ENCODE results near the gene ZNF112. TPM values are rescaled to one million over a fixed set of nuclear protein-coding genes. Genes with fewer than 3 reads are reported as not detected.

Gene ZNF112
- total RNA-seq, 1 donor from 2014 or later: 12.3 TPM

DNA sequence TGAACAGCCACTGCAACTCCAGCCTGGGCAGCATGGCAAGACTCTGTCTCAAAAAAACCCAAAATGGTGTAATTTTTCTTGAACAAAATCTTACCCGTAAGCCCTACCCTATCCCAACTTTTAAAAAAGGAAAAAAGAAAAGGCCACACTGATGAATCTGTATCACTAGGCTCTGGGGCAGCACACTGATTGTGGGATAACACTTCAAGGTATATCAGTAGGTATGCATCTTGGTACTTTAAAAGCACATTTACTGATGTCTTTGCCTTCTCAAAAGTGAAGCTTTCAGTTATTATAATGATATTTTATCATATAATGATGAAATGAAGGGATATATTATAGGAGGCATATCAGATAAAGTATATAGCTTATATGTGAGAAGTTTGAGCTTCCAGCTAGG is 24.3 kb downstream of the ZNF112 start:
- no peak for DNase-seq (ENCODE audit: low spot score)
- Mint-ChIP-seq H3K27me3 (ENCODE audit: unreplicated experiment) (peaks cover 2% of the 10 kb centered on the region), H3K36me3 (ENCODE audit: low read depth, unreplicated experiment) (peaks cover 97% of the 10 kb centered on the region), H3K9me3 (ENCODE audit: unreplicated experiment) (peaks cover 54% of the 10 kb centered on the region), H3K4me1 (ENCODE audit: unreplicated experiment) (no peaks in the 10 kb centered on the region), H3K4me3 (ENCODE audit: unreplicated experiment) (no peak overlapping the region), H3K27ac (ENCODE audit: unreplicated experiment) (no peak overlapping the region)
- TF ChIP-seq, protein P1, sequence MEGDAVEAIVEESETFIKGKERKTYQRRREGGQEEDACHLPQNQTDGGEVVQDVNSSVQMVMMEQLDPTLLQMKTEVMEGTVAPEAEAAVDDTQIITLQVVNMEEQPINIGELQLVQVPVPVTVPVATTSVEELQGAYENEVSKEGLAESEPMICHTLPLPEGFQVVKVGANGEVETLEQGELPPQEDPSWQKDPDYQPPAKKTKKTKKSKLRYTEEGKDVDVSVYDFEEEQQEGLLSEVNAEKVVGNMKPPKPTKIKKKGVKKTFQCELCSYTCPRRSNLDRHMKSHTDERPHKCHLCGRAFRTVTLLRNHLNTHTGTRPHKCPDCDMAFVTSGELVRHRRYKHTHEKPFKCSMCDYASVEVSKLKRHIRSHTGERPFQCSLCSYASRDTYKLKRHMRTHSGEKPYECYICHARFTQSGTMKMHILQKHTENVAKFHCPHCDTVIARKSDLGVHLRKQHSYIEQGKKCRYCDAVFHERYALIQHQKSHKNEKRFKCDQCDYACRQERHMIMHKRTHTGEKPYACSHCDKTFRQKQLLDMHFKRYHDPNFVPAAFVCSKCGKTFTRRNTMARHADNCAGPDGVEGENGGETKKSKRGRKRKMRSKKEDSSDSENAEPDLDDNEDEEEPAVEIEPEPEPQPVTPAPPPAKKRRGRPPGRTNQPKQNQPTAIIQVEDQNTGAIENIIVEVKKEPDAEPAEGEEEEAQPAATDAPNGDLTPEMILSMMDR (IDR thresholded peaks at IDR 0.05; ENCODE audit: unreplicated experiment): no peak

DNA sequence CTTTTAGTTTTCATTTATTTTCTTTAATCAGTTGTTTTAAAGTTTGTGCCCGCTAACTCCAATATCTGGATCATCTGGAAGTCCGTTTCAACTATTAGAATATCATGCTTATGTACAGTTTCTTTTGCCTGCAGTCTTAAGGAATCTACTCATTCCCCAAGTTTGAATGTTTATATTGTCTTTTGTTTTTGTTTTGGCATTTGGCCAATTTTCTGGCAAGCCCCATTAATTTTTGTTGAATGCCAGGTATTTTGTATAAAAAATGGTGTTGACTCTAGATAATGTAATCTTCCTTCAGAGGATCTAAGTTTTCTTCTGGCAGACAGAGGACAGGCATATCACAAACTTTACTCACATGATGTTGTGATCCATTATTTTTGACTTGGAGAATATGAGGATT is 40.6 kb downstream of the ZNF112 start:
- Mint-ChIP-seq H3K4me1 (ENCODE audit: unreplicated experiment) (no peaks in the 10 kb centered on the region), H3K27me3 (ENCODE audit: unreplicated experiment) (no peaks in the 10 kb centered on the region), H3K4me3 (ENCODE audit: unreplicated experiment) (no peak overlapping the region), H3K9me3 (ENCODE audit: unreplicated experiment) (peaks cover 9% of the 10 kb centered on the region), H3K36me3 (ENCODE audit: low read depth, unreplicated experiment) (no peaks in the 10 kb centered on the region), H3K27ac (ENCODE audit: unreplicated experiment) (no peak overlapping the region)
- TF ChIP-seq, protein P1 (IDR thresholded peaks at IDR 0.05; ENCODE audit: unreplicated experiment): no peak
- DNase-seq (ENCODE audit: low spot score): no peak

DNA sequence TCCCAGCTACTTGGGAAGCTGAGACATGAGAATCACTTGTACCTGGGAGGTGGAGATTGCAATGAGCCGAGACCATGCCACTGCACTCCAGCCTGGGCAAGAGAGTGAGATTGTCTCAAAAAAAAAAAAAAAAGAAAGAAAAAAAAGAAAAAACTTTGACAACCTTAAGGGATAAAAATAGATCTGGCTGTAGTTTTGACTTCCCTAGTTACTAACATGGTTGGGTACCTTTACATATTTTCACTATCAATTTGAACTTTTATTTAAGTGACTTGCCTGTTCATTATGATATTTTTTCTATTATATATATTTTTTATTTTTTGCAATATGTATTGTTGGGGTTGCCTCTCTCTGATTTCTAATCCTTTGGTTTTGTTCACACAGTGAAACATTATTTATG is 43.2 kb downstream of the ZNF112 start:
- Mint-ChIP-seq H3K36me3 (ENCODE audit: low read depth, unreplicated experiment) (peaks cover 5% of the 10 kb centered on the region), H3K9me3 (ENCODE audit: unreplicated experiment) (peaks cover 15% of the 10 kb centered on the region), H3K27ac (ENCODE audit: unreplicated experiment) (no peak overlapping the region), H3K27me3 (ENCODE audit: unreplicated experiment) (no peaks in the 10 kb centered on the region), H3K4me1 (ENCODE audit: unreplicated experiment) (no peaks in the 10 kb centered on the region), H3K4me3 (ENCODE audit: unreplicated experiment) (no peak overlapping the region)
- no peak for DNase-seq (ENCODE audit: low spot score)
- TF ChIP-seq, protein P1 (IDR thresholded peaks at IDR 0.05; ENCODE audit: unreplicated experiment): no peak

DNA sequence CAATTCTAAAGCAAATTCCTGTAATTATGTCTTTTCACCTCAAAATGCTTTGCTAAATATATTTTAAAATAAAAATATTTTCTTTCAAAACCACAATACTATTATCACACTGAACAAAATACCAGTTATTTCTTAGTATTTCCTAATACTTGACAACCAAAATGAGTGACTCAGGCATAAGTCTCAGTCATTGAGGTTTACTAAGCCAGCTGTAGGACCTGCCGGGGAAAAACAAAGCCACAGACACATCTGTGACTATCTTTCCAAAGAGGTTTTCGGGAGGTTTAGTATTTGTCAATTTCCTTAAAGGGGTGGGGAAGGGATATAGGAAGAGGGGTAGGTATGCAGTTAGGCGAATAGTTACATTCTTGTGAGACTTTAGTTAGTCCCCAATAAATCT is 48.5 kb downstream of the ZNF112 start:
- Mint-ChIP-seq H3K4me3 (ENCODE audit: unreplicated experiment) (no peak overlapping the region), H3K36me3 (ENCODE audit: low read depth, unreplicated experiment) (peaks cover 14% of the 10 kb centered on the region), H3K27me3 (ENCODE audit: unreplicated experiment) (no peaks in the 10 kb centered on the region), H3K9me3 (ENCODE audit: unreplicated experiment) (peaks cover 12% of the 10 kb centered on the region), H3K27ac (ENCODE audit: unreplicated experiment) (no peak overlapping the region), H3K4me1 (ENCODE audit: unreplicated experiment) (peaks cover 3% of the 10 kb centered on the region)
- DNase-seq (ENCODE audit: low spot score): no peak
- TF ChIP-seq, protein P1 (IDR thresholded peaks at IDR 0.05; ENCODE audit: unreplicated experiment): no peak

DNA sequence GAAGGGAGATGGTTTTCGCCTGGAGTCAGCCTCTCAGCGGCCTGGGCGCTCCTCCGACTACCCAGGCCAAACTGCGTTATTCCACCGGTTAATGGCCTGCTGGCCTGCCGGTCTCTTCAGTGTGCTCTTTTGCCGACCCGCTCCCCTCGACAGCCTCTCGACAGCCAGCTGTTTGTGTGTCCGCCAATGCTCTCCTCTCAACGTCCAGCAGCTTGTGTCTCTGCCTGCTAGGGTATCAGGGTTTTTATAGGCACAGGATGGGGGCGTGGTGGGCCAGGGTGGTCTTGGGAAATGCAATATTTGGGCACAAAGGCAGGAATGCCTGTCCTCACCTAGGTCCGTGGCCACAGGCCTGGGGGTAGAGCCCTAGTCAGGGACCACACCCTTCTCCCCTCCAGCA is 50.2 kb downstream of the ZNF112 start:
- H3K4me3 Mint-ChIP-seq (ENCODE audit: unreplicated experiment): no peak overlapping the region
- H3K9me3 Mint-ChIP-seq (ENCODE audit: unreplicated experiment): peaks cover 8% of the 10 kb centered on the region
- H3K27me3 Mint-ChIP-seq (ENCODE audit: unreplicated experiment): no peaks in the 10 kb centered on the region

More for the DNA sequence above, 50.2 kb downstream of the ZNF112 start:
- TF ChIP-seq, protein P1 (IDR thresholded peaks at IDR 0.05; ENCODE audit: unreplicated experiment): no peak
- DNase-seq (ENCODE audit: low spot score): no peak
- H3K27ac Mint-ChIP-seq (ENCODE audit: unreplicated experiment): no peak overlapping the region
- peaks cover 18% of the 10 kb centered on the region for H3K36me3 Mint-ChIP-seq (ENCODE audit: low read depth, unreplicated experiment)
- H3K4me1 Mint-ChIP-seq (ENCODE audit: unreplicated experiment): peaks cover 3% of the 10 kb centered on the region
